GM20000 (cell line): ENCODE results near the gene SETDB2.

Source experiments
- DNase-seq: peaks from one replicate; pipeline ENCODE4 v3.0.0; 2012; ENCODE audit warnings: low spot score
- TF ChIP-seq, protein P1 (sequence below): IDR thresholded peaks from 2 replicates; pipeline ENCODE4 v1.5.1; 2012; ENCODE audit warnings: mild to moderate bottlenecking, control low read depth; ENCODE audit errors: extremely low read depth, missing control alignments

Gene SETDB2

DNA sequence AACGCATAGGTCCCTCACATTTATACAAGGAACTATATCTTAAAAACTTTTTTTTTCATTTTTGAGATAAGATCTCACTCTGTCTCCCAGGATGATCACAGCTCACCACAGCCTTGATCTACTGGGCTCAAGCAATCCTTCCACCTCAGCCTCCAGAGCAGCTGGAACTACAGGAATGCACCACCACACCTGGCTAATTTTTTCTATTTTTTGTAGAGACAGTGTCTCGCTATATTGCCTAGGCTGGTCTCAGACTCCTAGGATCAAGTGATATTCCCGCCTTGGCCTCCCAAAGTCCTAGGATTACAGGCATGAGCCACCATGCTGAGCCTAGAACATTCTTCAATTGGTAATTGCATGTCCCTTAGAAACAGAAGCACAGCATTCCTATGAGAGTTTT lies 99.6 kb downstream of the SETDB2 start:
- TF ChIP-seq, protein P1, sequence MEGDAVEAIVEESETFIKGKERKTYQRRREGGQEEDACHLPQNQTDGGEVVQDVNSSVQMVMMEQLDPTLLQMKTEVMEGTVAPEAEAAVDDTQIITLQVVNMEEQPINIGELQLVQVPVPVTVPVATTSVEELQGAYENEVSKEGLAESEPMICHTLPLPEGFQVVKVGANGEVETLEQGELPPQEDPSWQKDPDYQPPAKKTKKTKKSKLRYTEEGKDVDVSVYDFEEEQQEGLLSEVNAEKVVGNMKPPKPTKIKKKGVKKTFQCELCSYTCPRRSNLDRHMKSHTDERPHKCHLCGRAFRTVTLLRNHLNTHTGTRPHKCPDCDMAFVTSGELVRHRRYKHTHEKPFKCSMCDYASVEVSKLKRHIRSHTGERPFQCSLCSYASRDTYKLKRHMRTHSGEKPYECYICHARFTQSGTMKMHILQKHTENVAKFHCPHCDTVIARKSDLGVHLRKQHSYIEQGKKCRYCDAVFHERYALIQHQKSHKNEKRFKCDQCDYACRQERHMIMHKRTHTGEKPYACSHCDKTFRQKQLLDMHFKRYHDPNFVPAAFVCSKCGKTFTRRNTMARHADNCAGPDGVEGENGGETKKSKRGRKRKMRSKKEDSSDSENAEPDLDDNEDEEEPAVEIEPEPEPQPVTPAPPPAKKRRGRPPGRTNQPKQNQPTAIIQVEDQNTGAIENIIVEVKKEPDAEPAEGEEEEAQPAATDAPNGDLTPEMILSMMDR: no peak
- no peak for DNase-seq
